Measurements from ENCODE around the gene SALL3. TPM values are rescaled to one million over a fixed set of nuclear protein-coding genes. Genes with fewer than 3 reads are reported as not detected.

Gene SALL3
- total and polyA plus RNA-seq, 2 experiments from 2014 or later: 0.30 to 1.1 TPM

DNA sequence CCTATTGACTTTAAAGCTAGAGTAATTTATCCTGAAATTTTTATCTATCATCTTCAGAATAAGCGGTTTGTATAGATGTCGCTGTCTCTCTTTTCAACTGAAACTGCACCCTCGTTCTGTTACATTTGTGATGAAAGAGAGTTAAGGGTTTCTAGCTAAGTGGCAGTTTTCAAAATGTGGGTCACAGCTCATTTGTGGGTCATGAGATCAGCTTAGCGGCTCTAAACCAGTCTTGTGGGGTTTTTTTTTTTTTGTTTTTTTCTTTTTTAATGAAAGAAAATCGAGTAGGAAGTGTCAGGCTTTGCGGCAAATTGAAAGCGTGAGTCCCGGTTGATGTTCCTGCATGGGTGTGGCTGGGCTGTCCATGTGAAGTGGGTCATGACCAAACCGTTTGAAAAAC lies 31.2 kb downstream of the SALL3 start:
- H3K4me3 ChIP-seq: no peak overlapping the region
- no peaks in the 10 kb centered on the region for H3K79me2 ChIP-seq
- no peaks in the 10 kb centered on the region for H3K27me3 ChIP-seq
- no peak overlapping the region for H3K4me2 ChIP-seq
- H3K36me3 ChIP-seq (replicated peaks; ENCODE audit: insufficient read depth, low read depth): no peaks in the 10 kb centered on the region
- no peak overlapping the region for H2AFZ ChIP-seq
- H3K4me1 ChIP-seq (ENCODE audit: insufficient read depth): no peaks in the 10 kb centered on the region
- H3K9me2 ChIP-seq (replicated peaks; ENCODE audit: insufficient read depth): no peaks in the 10 kb centered on the region
- H3K9me3 ChIP-seq (ENCODE audit: low read depth): no peaks in the 10 kb centered on the region
- no peak for DNase-seq (ENCODE audit: low spot score)
- 91% methylated on average over 9 of the region's 9 CpGs for WGBS (ENCODE audit: low lambda C conversion rate, missing lambda C conversion rate)
- H4K20me1 ChIP-seq (ENCODE audit: insufficient read depth, poor library complexity, severe bottlenecking): no peaks in the 10 kb centered on the region
- TF ChIP-seq EZH2 (IDR thresholded peaks at IDR 0.05; ENCODE audit: borderline replicate concordance) (no peak), EZH2phosphoT487 (IDR thresholded peaks at IDR 0.05; ENCODE audit: low read depth, severe bottlenecking, unreplicated experiment) (no peak)
- TF ChIP-seq, protein P1, sequence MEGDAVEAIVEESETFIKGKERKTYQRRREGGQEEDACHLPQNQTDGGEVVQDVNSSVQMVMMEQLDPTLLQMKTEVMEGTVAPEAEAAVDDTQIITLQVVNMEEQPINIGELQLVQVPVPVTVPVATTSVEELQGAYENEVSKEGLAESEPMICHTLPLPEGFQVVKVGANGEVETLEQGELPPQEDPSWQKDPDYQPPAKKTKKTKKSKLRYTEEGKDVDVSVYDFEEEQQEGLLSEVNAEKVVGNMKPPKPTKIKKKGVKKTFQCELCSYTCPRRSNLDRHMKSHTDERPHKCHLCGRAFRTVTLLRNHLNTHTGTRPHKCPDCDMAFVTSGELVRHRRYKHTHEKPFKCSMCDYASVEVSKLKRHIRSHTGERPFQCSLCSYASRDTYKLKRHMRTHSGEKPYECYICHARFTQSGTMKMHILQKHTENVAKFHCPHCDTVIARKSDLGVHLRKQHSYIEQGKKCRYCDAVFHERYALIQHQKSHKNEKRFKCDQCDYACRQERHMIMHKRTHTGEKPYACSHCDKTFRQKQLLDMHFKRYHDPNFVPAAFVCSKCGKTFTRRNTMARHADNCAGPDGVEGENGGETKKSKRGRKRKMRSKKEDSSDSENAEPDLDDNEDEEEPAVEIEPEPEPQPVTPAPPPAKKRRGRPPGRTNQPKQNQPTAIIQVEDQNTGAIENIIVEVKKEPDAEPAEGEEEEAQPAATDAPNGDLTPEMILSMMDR (IDR thresholded peaks at IDR 0.05; ENCODE audit: poor library complexity): no peak
- H3K27ac ChIP-seq: no peak overlapping the region

DNA sequence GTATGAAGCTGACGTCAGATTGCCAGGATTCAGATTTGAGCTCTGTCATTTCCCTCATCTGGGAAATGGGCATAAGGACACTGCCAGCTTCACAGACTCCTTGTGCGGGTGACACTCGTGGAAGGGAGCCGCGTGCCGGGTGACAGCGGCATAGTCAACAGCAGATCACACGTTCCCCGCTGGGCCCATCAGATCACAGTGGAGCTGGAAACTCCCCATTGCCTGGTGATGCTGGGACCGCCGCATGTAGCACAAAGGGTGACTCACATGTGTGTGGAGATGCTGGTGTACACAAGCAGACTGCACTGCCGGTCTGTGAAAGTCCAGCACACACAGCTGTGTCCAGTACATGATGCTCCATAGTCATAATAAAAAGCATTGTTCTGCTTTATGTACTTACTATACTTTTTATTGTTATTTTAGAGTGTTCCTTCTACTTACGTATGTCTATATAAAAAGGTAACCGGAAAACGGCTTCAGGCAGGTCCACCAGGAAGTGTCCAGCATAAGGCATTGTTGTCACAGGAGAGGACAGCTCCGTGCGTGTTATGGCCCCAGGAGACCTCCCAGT lies 31.8 kb downstream of the SALL3 start:
- no peak overlapping the region for H3K4me2 ChIP-seq
- H3K27ac ChIP-seq: no peak overlapping the region
- no peaks in the 10 kb centered on the region for H3K9me2 ChIP-seq (replicated peaks; ENCODE audit: insufficient read depth)
- H3K27me3 ChIP-seq: no peaks in the 10 kb centered on the region
- DNase-seq (ENCODE audit: low spot score): no peak
- no peak overlapping the region for H2AFZ ChIP-seq
- TF ChIP-seq EZH2 (IDR thresholded peaks at IDR 0.05; ENCODE audit: borderline replicate concordance): no peak
- TF ChIP-seq, protein P1 (IDR thresholded peaks at IDR 0.05; ENCODE audit: poor library complexity): no peak
- no peak for TF ChIP-seq EZH2phosphoT487 (IDR thresholded peaks at IDR 0.05; ENCODE audit: low read depth, severe bottlenecking, unreplicated experiment)
- no peaks in the 10 kb centered on the region for H3K9me3 ChIP-seq (ENCODE audit: low read depth)
- no peaks in the 10 kb centered on the region for H4K20me1 ChIP-seq (ENCODE audit: insufficient read depth, poor library complexity, severe bottlenecking)
- no peaks in the 10 kb centered on the region for H3K4me1 ChIP-seq (ENCODE audit: insufficient read depth)
- no peak overlapping the region for H3K4me3 ChIP-seq
- no peaks in the 10 kb centered on the region for H3K79me2 ChIP-seq
- 91% methylated on average over 16 of the region's 17 CpGs for WGBS (ENCODE audit: low lambda C conversion rate, missing lambda C conversion rate)
- no peaks in the 10 kb centered on the region for H3K36me3 ChIP-seq (replicated peaks; ENCODE audit: insufficient read depth, low read depth)

DNA sequence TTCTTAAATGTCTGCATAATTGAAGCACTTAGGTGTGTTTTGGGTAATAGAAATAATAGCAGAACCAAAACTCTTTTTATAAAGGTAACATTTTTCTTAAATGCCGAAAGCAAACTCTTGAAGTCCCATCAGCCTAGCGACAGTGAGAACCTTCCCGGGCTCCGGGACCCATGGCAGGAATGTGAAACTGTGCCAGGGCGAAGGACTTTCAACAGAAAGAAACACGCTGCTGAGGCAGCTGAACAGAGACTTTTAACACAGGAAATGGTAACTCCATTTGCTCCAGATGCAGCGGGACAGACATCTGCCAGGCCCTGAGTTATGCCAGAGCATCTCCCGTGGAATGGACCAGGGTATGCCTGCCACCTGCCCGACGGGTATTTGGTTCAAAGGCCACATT lies 34.3 kb downstream of the SALL3 start:
- Histone ChIP-seq H3K4me1 (ENCODE audit: insufficient read depth) (no peaks in the 10 kb centered on the region), H3K4me2 (no peak overlapping the region), H3K9me3 (ENCODE audit: low read depth) (no peaks in the 10 kb centered on the region), H3K27me3 (no peaks in the 10 kb centered on the region), H3K9me2 (replicated peaks; ENCODE audit: insufficient read depth) (no peaks in the 10 kb centered on the region), H3K4me3 (no peak overlapping the region), H3K27ac (no peak overlapping the region), H3K36me3 (replicated peaks; ENCODE audit: insufficient read depth, low read depth) (no peaks in the 10 kb centered on the region), H4K20me1 (ENCODE audit: insufficient read depth, poor library complexity, severe bottlenecking) (no peaks in the 10 kb centered on the region), H3K79me2 (no peaks in the 10 kb centered on the region), H2AFZ (no peak overlapping the region)
- 79% methylated on average over 10 of the region's 10 CpGs for WGBS (ENCODE audit: low lambda C conversion rate, missing lambda C conversion rate)
- no peak for DNase-seq (ENCODE audit: low spot score)
- TF ChIP-seq, protein P1 (IDR thresholded peaks at IDR 0.05; ENCODE audit: poor library complexity): no peak
- TF ChIP-seq EZH2 (IDR thresholded peaks at IDR 0.05; ENCODE audit: borderline replicate concordance) (no peak), EZH2phosphoT487 (IDR thresholded peaks at IDR 0.05; ENCODE audit: low read depth, severe bottlenecking, unreplicated experiment) (no peak)
